OCI-M2 (cell line): ENCODE results near the gene SFT2D2.

Experiments
- DNase-seq: peaks from one replicate; lab custom pipeline; 2025; ENCODE audit not compliant: unreplicated experiment; lab: John Stamatoyannopoulos, UW

The SFT2D2 gene

DNA sequence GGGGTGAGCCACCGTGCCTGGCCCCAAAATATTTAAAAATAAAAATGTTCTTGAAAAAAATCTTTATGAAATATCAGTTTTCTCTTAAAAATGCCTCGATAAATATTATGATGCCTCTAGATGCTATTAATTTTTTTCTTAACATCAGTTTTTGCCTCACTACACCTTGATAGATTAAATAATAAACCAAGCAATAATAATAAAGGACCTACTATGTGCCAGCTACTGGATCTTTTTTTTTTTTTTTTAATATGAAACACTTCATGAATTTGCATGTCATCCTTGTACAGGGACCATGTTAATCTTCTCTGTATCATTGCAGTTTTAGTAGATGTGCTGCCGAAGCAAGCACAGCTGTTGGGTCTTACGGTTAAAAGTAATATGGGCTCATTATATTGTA is 37.3 kb downstream of the SFT2D2 start:
- DNase-seq = no peak

DNA sequence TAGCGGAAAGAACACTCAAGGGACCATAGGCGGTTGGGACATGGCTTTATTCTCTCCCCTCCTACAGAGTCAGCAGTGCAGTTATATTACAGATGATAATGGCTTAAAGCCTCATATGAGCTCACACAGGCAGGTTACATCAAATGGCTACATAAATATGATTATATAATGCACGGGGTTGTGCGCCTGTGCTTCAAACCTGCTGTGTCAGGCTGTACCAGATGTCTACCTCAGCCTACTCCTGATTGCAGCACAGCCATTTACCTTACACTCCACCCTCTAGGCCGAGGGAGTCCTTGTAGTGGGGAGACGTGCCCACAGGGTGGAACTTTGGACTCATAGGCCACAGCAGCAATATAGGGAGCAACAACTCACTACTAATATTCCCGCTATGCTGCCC is 38.5 kb downstream of the SFT2D2 start:
- no peak for DNase-seq

DNA sequence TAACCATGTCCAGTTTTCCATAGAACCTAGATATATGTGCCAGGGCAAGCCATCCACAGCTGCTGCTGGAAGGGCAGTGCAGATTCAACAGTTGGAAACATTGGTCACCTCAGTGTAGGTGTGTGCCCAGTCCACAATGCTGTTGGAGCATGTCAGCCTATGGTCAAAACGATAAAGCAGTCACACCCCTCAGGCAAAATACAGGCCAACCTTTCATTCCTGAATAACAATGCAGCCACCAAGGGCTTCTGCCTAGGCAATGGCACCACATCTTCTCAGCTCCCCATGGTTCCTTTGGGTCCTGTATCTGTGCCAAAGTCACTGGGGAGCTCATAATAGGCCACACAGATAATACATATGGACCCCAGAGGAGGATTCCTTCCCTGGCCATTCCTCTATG is 39.8 kb downstream of the SFT2D2 start:
- no peak for DNase-seq

DNA sequence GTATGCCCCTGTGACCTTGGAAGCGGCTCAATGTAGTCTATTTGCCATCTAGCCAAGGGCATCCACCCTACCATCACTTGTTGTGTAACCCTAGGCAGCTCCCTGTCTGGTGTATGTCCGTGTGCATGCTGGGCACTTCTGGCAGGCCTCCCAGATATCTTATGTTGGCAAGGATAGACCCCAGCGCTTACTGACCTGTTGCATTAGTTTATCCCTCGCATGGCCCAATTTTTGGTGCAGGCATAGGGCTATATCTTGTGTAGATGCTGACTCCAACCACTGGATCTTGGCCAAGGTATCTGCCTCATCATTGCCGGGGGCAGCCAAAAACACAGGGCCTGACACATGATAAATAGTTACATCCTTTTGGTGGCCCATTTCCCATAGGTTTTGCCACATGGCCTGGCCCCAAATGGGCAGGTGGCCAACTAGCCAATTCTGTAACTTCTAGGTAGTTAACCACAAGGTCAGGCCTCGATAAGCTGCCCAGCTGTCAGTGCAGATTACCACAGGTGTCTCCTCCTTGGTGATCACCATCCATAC is 40.9 kb downstream of the SFT2D2 start:
- DNase-seq = no peak

DNA sequence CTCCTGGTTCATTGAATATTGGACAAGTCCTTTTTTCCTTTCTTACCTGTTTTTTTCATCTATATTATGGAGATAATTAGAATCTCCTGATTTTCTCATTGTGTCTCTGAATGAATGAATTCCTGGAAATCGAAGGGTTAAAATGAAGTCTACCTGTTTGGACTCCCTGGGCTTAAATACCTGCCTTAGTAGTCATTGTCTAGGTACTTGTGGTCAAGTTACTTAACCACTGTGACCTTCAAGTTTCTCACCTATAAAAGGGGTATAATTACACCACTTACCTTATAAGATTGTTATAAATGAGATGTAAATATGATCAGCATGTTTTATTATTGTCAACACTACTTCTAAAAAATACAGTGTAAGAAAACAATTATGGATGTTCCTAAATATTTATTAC is 45.8 kb downstream of the SFT2D2 start:
- DNase-seq = no peak

DNA sequence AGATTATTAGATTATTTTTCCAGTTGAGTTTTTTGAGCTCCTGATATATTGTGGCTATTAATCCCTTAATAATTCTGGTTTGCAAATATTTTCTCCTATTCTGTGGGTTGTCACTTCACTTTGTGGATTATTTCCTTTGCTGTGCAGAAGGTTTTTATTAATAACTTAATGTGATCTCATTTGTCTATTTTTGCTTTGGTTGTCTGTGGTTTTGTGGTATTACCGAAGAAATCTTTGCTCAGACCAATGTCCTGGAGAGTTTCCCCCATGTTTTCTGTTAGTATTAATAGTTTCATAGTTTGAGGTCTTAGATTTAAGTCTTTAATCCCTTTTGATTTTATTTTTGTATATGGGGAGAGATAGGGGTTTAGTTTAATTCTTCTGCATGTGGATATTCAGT is 47.8 kb downstream of the SFT2D2 start:
- DNase-seq = no peak

DNA sequence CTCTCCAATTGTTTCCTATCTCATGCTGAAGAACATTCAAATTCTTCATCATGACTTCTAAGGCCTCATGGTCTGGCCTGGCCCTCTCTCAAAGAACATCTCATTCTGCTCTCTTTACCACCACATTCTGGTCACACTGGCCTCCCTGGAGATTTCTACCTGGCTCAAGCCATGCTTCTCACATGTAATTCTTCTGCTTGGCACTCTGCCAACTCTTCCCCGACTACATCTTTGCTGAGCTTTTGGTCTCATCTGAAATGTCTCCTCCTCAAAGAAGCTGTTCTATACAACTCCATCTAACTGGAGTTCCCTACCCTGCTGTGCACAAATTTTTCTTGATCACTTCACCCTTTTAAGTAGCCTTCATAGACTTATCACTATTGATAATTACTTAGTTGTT is 53.4 kb downstream of the SFT2D2 start:
- no peak for DNase-seq

DNA sequence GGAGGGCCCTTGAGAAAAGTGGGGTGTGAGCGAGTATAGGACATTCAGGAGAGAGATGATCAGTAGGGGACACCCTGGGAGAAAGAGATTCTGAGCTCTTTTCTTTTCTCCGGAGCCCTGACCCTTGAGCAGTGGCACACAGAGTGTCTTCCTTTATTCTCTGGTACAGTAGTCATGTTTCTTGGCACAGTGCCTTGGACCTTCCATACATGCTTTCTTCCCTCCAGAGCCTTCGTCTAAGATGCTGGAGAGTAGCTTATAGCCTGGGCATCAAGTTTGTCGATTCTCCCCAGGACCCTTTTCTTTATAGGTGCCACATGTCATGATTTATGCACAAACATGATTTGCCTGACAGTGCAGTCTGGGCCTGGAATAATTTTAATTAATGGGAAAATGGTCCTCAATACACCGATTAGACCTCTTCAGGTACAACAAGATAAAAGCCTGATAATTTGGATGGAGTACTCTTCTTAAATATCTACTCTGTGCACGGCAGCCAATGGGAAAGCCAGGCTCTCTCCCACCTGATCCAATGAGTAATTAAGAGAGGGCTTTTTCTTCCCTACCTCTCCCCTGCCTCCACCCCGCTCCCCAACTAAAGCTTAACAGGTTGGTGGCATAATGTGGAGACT is 54.6 kb downstream of the SFT2D2 start, which contains the start of gene TBX19:
TBX19 (plus strand) TSS at position 582 of the 632 bp plus-strand sequence. CDS start 214 bp downstream, outside the sequence.
- DNase-seq = no peak

DNA sequence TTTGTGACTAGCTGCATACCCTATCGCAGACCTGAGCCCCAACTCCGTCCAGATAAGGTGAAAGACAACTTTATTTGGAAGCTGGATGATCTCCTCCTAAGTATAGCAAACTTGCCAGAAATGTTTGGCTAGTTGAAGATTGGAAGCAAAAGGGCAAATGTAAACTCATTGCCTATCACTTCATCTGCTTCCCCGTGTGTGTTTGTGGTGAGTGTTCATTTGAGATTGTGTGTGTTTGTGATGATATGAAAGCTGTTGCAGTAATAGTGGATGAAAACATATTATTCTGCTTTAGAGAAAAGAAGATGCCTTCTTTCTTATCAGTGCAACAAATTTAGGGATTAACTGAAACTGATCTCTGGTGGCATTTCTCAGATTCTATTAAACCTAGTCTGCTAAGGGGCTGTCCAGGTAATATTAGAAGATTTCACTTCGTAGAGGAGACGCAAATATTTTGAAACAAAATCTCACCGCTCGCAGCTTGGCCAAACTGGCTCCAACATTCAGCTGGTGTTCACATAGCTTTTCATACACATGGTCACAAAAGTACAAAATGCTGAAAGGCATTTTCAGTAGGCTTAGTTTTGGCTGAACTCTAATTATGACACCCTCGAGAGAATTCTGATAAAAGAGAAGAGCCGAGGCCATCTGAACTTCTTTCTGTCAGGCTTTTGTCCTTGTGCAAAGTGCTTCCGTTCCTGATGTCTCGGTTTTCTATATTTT is 56.0 kb downstream of the SFT2D2 start:
- DNase-seq = no peak

DNA sequence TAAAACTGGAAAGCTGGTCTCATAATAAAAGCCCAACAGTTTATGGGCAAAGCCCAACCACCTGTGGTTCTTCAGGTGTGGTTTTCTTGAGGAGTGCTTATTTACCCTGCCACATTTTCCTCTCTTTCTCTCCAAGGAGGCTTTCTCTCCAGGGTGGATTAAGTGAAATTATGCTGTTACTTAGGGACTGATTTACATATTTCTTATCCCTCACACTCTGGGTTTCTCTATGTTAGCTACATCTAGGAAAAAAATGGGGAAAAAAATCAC is 59.7 kb downstream of the SFT2D2 start:
- DNase-seq = no peak

DNA sequence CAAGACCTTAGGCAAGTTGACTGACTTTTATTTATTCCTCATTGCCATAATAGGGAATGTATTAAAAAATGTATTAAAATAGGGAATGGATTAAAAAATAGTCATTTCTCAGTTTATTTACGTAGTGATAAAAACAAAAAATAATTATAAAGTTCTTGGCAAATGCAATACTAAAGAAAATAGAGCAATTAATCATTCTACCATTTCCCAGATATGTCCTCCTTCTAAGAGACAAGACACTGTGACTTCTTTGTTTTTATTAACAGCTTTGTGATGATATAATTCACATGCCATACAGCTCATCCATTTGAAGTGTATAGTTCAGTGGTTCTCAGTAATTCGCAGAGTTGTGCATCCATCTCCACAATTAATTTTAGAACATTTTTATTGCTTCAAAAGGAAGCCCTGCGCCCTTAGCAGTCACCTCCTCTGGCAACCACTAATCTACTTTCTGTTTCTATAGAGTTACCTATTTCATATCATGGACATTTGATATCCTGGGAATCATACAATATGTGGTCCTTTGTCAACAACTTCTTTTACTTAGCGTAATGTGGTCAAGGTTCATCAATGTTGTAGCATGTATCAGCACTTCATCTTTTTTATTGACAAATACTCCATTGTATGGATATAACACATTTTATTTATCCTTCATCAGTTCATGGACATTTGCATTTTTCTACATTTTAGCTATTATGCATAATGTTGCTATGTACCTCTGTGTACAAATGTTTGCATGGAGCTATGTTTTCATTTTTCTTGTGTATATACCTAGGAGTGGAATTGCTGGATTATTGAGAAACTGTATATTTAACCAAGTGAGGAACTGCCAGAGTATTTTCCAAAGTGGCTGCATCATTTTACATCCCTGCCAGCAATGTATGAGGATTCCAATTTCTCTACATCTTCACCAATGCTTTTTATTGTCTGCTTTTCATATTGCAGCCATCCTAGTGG is 60.4 kb downstream of the SFT2D2 start:
- DNase-seq = no peak

DNA sequence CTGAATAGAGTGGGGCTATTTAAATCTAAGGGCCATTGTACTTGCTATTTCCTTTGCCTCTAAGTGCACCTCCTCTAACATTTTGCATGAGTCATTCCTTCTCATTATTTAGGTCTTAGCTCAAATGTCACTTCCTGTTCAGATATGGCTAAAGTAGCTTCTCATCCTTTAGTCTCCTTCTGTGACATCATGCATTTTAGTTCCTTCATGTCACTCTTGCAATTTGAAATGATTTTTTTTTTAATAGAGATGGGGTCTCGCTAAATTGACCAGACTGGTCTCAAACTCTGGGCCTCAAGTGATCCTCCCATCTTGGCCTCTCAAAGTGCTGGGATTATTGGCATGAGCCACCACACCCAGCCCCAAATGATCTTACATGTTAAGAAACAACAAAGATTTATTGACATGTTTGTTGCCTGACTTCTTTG is 61.4 kb downstream of the SFT2D2 start:
- DNase-seq = no peak

DNA sequence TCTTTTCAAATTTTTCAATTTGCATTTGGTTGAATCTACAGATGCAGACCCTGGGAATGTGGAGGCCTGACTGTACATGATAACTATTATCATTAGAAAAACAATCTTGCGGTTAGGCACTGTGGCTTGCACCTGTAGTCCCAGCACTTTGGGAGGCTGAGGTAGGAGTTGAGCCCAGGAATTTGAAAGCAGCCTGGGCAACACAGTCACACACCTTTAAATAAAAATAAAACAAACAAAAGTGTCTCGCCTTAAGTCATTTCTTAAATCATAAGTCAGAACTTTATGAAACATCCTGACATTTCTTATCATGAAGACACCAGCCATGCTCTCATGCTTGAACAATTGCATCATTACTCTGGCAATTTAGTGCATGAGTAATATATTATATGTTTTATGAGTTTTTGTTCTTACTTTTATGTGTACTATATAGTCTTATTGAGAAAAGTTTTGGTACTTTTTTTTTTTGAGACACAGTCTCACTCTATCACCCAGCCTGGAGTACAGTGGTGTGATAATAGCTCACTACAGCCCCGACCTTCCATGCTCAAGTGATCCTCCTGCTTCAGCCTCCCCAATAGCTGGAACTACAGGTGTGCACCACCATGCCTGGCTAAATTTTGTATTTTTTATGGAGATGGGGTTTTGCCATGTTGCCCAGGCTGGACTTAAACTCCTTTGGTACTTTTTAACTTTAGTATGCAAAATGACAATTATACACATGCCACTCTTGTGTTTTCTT is 62.7 kb downstream of the SFT2D2 start:
- DNase-seq = no peak

DNA sequence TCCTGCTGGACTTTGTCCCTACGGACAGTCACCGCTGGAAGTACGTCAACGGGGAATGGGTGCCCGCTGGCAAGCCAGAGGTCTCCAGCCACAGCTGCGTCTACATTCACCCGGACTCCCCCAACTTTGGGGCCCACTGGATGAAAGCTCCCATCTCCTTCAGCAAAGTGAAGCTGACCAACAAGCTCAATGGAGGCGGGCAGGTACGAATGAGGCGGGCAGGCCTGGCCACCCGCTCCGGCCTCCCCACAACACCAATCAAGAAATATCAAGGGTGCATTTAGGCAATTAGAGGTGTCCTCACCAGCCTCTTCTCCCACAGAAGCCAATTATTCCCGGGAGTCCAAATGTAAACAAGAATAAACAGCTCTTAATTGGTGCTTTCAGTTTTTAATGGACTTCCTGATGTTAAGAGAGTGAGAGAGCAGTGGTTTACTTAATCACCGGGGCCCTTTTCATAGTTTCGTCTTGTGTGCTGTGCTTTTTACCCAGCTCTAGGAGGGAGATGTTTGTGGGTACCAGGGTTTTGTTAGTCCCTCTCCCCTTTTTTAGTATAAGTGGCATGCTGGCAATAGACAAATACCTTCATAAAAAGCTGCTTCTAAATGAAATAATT is 65.5 kb downstream of the SFT2D2 start:
- DNase-seq = no peak

DNA sequence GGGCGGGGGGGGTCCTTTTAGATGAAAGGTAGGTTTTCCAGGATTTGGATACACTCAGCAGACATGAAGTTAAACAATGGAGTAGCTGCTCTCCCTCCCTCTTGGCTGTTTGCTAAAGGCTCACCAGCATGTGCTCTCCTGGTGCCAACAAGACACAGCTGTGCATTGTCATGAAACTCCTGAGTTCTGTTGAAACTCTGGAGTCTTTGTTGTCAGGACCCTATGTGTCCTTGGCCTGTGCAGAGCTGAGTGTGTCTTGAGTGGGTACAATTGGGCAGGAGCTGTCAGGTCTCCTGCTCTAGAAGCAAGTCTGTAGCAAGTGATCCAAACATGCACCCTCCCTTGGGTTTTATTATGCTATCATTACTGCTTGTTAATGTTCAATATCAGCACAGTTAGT is 67.6 kb downstream of the SFT2D2 start:
- no peak for DNase-seq

DNA sequence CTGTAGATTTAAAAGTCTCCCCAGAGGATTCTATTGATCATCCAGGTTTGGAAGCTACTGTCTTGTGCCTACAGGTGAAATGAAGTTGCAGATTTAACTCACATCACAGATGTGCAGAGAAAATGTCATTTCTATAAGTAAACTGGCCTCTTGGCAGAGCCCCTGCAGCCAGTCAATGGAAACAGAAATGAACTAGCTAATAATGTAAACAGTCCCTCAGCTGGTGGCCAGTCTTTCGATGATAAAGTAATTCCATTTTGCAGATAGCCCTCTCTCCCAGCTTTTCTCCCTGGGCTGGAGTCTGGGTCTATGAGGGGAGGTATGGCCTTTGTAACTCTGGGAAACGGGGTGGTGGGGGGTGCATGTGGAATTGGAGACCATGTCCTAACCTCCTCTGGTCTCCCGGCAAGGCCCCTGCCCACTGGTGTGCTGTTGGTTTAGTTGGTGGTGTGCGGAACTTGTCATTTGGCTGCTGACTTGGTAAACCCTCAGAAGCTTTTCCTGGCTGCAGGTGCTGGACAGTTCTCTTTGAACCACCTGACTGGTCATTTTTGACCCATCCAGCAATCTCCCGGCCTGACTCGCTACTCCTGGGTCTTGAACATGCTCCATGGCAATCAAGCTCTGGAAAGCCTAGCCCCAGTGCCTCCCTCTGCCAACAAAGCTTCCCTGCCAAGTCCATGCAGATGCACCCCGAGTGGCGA is 69.8 kb downstream of the SFT2D2 start:
- DNase-seq = no peak

DNA sequence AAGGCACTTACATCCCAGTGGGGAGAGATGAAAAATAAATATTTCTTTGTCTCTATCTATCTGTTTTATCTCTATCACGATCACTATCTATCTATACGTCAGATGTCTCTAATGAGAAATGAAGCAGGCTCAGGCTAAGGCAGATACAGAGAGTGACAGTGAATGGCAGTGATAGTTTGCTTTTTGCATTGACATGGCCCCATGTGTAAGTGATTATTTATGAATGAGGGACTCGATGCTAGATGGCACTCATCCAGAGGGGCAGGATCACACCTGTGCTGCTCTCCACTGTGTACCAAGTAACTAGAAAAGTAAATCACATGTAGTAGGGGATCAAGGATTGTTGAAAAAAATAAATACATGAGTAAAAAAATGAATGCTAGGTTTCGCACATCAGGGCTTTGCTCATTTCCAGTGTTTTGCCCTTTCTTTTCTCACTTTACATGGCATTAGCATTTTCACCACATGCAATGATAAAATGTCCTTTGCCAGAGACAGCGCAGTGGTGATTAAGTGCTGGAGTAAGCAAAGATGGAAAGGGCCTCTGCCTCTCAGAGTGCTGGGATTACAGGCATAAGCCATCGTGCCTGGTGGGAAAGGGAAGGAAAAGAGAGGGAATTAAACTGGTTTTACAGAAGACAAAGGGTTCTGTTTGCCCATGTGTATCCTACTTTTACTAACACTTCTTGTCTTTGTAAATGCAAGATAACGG is 71.4 kb downstream of the SFT2D2 start:
- no peak for DNase-seq

DNA sequence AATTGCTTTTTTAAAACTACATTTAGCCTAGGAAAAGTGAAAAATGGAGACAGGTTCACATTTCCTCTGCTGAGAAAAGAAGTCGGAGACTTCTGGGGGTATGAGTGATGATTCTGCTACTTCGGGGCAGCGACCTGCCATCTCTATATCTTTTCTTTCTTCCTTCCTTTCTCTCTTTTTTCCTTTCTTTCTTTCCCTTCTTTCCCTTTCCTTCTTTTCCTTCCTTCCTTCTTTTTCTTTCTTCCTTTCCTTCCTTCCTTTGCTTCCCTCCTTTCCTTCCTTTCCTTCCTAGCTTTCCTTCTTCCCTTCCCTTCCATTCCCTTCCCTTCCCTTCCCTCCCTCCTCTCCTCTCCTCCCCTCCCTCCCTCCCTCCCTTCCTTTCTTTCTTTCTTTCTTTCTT is 72.6 kb downstream of the SFT2D2 start:
- DNase-seq = no peak

DNA sequence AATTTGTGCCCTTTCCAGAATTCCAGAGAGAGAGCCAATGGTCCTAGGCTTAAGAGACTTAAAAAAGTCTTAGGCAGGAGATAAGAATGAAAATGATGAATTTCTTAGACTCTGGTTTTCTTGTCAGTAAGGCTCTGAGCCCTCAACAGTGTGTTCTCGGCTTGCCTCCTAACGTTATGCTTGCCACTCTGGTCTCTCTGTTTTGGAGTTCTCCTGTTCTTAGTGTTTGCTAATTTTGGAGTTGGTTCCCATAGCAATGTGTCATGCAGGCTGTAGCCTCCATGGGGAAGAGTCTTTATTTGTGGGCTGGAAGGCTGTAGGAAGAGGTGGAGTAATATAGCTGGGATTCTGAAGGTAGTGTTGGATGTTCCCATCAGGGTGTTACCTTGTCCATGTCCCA is 74.8 kb downstream of the SFT2D2 start:
- DNase-seq = no peak
